HepG2 (cell line): ENCODE measurements around the gene TMC8. TPM values are rescaled to one million over a fixed set of nuclear protein-coding genes. Genes with fewer than 3 reads are reported as not detected.

Experiments used
- CCAR2 ChIP-seq: fragments of 200-400 bp; formaldehyde crosslinking; optimal IDR thresholded peaks from 2 replicates; pipeline ENCODE3; 2018; ENCODE audit warnings: low read depth, mild to moderate bottlenecking, low read length, moderate library complexity
- DMAP1 ChIP-seq: IDR thresholded peaks from 2 replicates; pipeline ENCODE4 v1.6.1; 2016
- FIP1L1 ChIP-seq: fragments of 200-400 bp; formaldehyde crosslinking; IDR thresholded peaks from 2 replicates; pipeline ENCODE4 v1.6.1; 2018; ENCODE audit warnings: low read depth, mild to moderate bottlenecking, low read length, moderate library complexity, borderline replicate concordance; ENCODE audit not compliant: insufficient read depth
- JUN ChIP-seq: sonication (generic); formaldehyde crosslinking; IDR thresholded peaks from 2 replicates; pipeline ENCODE4 v1.4.0; 2020; ENCODE audit warnings: mild to moderate bottlenecking, missing genetic modification reagents
- KLF11 ChIP-seq: IDR thresholded peaks from 2 replicates; pipeline ENCODE4 v1.6.1; 2016; ENCODE audit warnings: missing compliant biosample characterization
- SETDB1 ChIP-seq: sonication (generic); formaldehyde crosslinking; IDR thresholded peaks from 2 replicates; pipeline ENCODE4 v1.5.1; 2020; ENCODE audit warnings: missing genetic modification reagents, mild to moderate bottlenecking, borderline replicate concordance
- TBP ChIP-seq: sonication (generic); formaldehyde crosslinking; IDR thresholded peaks from 2 replicates; pipeline ENCODE4 v1.5.0; 2020; ENCODE audit warnings: missing genetic modification reagents
- XBP1 ChIP-seq: sonication (generic); formaldehyde crosslinking; IDR thresholded peaks from 2 replicates; pipeline ENCODE4 v1.5.0; 2020; ENCODE audit warnings: missing genetic modification reagents
- ZEB1 ChIP-seq: IDR thresholded peaks from 2 replicates; pipeline ENCODE4 v1.6.1; 2012; ENCODE audit warnings: mild to moderate bottlenecking, low read depth, inconsistent platforms; ENCODE audit not compliant: insufficient replicate concordance
- ZNF225 ChIP-seq: sonication (generic); formaldehyde crosslinking; IDR thresholded peaks from 2 replicates; pipeline ENCODE4 v1.4.0; 2020; ENCODE audit warnings: mild to moderate bottlenecking, missing genetic modification reagents
- ZNF292 ChIP-seq: sonication (generic); formaldehyde crosslinking; IDR thresholded peaks from 2 replicates; pipeline ENCODE4 v1.8.1; 2022; ENCODE audit warnings: mild to moderate bottlenecking, low read depth, missing genetic modification reagents, borderline replicate concordance
- ZNF460 ChIP-seq: sonication (generic); formaldehyde crosslinking; IDR thresholded peaks from 2 replicates; pipeline ENCODE4 v1.5.1; 2020; ENCODE audit warnings: missing genetic modification reagents, mild to moderate bottlenecking, borderline replicate concordance
- ZSCAN30 ChIP-seq: sonication (generic); formaldehyde crosslinking; IDR thresholded peaks from 2 replicates; pipeline ENCODE4 v1.5.0; 2020; ENCODE audit warnings: mild to moderate bottlenecking, missing genetic modification reagents
- polyA plus RNA-seq, 8 experiments: library from polyadenylated mRNA; depleted of rRNA in 3 of 8; stranded (reverse) in 7 of 8; unstranded in 1 of 8; fragments of >200 nt; fragmentation: Illumina TruSeq in 4 of 8; extraction: Trizol in 4 of 8; gene quantifications; 2 replicates each; pipeline versions ENCODE4 v1.2.1 to v1.2.3, GENCODE V29; 2011 to 2016; ENCODE audit warnings: low read depth in 4 of 8, missing spikeins in 1 of 8, mixed read lengths in 1 of 8; ENCODE audit not compliant: insufficient read depth in 1 of 8
- total RNA-seq, 5 experiments: library from RNA; depleted of rRNA; stranded (reverse); fragments of >200 nt; fragmentation: Illumina TruSeq; extraction: Trizol; gene quantifications; 2 replicates each; pipeline ENCODE4 v1.2.3, GENCODE V29; 2016; ENCODE audit warnings: low read depth in 1 of 5
- TF ChIP-seq, protein P1 (sequence below): sonication (generic); formaldehyde crosslinking; IDR thresholded peaks from 2 replicates; pipeline ENCODE4 v1.5.0; 2020; ENCODE audit warnings: mild to moderate bottlenecking, missing genetic modification reagents
- TF ChIP-seq, protein P2 (sequence below): sonication (generic); formaldehyde crosslinking; IDR thresholded peaks from 2 replicates; pipeline ENCODE4 v1.8.0; 2022; ENCODE audit warnings: mild to moderate bottlenecking, missing genetic modification reagents; ENCODE audit not compliant: insufficient replicate concordance
- TF ChIP-seq, protein P3 (sequence below): sonication (generic); formaldehyde crosslinking; IDR thresholded peaks from 2 replicates; pipeline ENCODE4 v1.4.0; 2020; ENCODE audit warnings: missing genetic modification reagents
- TF ChIP-seq, protein P4 (sequence below): sonication (generic); formaldehyde crosslinking; conservative IDR thresholded peaks from 2 replicates; pipeline ENCODE4 v1.8.0; 2022; ENCODE audit warnings: low read depth, missing genetic modification reagents

TMC8 gene
- total and polyA plus RNA-seq, 2 of the 13 experiments (the other 11 are each of a cell fraction or from before 2014, with no cell fraction given): 0.53 to 7.8 TPM

DNA sequence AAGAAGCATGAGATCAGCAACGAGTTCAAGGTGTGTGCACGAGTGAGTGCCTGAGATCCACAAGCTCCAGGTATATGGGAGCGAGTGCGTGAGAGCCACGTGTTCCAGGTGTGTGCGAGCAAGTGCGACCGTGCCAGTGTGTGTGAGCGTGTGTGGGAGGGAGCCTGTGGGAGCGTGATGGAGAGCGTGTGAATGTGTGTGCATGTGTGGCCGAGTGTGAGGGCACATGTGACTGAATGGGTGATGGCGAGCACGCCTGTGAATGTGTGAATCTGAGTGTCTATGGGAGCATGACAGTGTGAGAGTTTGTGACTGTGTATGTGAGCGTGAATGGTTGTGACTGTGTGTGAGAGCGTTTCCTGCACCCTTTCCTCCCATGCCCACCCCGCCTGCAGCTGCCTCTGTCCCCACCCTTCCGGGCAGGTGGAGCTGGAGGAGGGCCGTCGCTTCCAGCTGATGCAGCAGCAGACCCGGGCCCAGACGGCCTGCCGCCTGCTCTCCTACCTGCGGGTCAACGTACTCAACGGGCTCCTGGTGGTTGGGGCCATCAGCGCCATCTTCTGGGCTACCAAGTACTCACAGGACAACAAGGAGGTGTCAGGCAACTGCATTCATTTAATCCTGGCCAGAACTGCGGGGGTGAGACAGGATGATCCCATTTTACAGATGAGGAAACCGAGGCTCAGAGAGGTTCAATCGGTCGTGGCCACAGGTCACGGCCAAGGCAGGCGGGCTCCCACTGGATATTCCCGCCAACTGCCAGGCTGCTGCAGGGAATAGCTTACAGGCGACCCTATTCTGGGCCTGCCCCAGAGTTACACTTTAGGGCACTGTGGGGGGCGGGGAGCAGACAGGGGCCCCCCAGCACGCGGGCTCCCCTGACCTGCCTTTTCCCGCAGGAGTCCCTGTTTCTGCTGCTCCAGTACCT is 3.7 kb downstream of the TMC8 start (continued):
- TF ChIP-seq, protein P1, sequence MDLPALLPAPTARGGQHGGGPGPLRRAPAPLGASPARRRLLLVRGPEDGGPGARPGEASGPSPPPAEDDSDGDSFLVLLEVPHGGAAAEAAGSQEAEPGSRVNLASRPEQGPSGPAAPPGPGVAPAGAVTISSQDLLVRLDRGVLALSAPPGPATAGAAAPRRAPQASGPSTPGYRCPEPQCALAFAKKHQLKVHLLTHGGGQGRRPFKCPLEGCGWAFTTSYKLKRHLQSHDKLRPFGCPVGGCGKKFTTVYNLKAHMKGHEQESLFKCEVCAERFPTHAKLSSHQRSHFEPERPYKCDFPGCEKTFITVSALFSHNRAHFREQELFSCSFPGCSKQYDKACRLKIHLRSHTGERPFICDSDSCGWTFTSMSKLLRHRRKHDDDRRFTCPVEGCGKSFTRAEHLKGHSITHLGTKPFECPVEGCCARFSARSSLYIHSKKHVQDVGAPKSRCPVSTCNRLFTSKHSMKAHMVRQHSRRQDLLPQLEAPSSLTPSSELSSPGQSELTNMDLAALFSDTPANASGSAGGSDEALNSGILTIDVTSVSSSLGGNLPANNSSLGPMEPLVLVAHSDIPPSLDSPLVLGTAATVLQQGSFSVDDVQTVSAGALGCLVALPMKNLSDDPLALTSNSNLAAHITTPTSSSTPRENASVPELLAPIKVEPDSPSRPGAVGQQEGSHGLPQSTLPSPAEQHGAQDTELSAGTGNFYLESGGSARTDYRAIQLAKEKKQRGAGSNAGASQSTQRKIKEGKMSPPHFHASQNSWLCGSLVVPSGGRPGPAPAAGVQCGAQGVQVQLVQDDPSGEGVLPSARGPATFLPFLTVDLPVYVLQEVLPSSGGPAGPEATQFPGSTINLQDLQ (CRISPR knock-in tag): no peak
- TF ChIP-seq, protein P2, sequence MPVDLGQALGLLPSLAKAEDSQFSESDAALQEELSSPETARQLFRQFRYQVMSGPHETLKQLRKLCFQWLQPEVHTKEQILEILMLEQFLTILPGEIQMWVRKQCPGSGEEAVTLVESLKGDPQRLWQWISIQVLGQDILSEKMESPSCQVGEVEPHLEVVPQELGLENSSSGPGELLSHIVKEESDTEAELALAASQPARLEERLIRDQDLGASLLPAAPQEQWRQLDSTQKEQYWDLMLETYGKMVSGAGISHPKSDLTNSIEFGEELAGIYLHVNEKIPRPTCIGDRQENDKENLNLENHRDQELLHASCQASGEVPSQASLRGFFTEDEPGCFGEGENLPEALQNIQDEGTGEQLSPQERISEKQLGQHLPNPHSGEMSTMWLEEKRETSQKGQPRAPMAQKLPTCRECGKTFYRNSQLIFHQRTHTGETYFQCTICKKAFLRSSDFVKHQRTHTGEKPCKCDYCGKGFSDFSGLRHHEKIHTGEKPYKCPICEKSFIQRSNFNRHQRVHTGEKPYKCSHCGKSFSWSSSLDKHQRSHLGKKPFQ: no peak
- TF ChIP-seq CCAR2: no peak
- TF ChIP-seq ZEB1: peak; percentile 43
- no peak for TF ChIP-seq ZSCAN30 (CRISPR knock-in tag)
- TF ChIP-seq, protein P3, sequence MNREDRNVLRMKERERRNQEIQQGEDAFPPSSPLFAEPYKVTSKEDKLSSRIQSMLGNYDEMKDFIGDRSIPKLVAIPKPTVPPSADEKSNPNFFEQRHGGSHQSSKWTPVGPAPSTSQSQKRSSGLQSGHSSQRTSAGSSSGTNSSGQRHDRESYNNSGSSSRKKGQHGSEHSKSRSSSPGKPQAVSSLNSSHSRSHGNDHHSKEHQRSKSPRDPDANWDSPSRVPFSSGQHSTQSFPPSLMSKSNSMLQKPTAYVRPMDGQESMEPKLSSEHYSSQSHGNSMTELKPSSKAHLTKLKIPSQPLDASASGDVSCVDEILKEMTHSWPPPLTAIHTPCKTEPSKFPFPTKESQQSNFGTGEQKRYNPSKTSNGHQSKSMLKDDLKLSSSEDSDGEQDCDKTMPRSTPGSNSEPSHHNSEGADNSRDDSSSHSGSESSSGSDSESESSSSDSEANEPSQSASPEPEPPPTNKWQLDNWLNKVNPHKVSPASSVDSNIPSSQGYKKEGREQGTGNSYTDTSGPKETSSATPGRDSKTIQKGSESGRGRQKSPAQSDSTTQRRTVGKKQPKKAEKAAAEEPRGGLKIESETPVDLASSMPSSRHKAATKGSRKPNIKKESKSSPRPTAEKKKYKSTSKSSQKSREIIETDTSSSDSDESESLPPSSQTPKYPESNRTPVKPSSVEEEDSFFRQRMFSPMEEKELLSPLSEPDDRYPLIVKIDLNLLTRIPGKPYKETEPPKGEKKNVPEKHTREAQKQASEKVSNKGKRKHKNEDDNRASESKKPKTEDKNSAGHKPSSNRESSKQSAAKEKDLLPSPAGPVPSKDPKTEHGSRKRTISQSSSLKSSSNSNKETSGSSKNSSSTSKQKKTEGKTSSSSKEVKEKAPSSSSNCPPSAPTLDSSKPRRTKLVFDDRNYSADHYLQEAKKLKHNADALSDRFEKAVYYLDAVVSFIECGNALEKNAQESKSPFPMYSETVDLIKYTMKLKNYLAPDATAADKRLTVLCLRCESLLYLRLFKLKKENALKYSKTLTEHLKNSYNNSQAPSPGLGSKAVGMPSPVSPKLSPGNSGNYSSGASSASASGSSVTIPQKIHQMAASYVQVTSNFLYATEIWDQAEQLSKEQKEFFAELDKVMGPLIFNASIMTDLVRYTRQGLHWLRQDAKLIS: no peak
- TF ChIP-seq DMAP1 (CRISPR knock-in tag): no peak
- no peak for TF ChIP-seq FIP1L1
- TF ChIP-seq, protein P4, sequence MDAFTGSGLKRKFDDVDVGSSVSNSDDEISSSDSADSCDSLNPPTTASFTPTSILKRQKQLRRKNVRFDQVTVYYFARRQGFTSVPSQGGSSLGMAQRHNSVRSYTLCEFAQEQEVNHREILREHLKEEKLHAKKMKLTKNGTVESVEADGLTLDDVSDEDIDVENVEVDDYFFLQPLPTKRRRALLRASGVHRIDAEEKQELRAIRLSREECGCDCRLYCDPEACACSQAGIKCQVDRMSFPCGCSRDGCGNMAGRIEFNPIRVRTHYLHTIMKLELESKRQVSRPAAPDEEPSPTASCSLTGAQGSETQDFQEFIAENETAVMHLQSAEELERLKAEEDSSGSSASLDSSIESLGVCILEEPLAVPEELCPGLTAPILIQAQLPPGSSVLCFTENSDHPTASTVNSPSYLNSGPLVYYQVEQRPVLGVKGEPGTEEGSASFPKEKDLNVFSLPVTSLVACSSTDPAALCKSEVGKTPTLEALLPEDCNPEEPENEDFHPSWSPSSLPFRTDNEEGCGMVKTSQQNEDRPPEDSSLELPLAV (CRISPR knock-in tag): no peak
- TF ChIP-seq ZNF292: peak; percentile 58
- TF ChIP-seq TBP (CRISPR knock-in tag): 0 out of 2 replicates have a peak, but pooled peaks have one; percentile 41
- no peak for TF ChIP-seq XBP1 (CRISPR knock-in tag)
- peak; percentile 24; the same call in 1 of the 2 replicates for TF ChIP-seq ZNF225 (CRISPR knock-in tag)
- no peak for TF ChIP-seq SETDB1 (CRISPR knock-in tag)
- TF ChIP-seq JUN: no peak
- TF ChIP-seq ZNF460 (CRISPR knock-in tag): no peak
- TF ChIP-seq KLF11 (CRISPR knock-in tag): no peak
